CD4-positive, alpha-beta T cell (primary cell): ENCODE results near the gene CLCN6. TPM values are rescaled to one million over a fixed set of nuclear protein-coding genes. Genes with fewer than 3 reads are reported as not detected.

Experiments
- ATAC-seq: fragments of 200-7000 bp; cut with Tn5 transposase; one replicate; pipeline ENCODE4 v1.10.0; 2022; ENCODE audit warnings: mild to moderate bottlenecking; ENCODE audit not compliant: poor library complexity
- CTCF ChIA-PET: fragments of 350-600 bp; sonication (Branson Sonifier 250); formaldehyde crosslinking; loops from one replicate; lab custom pipeline; 2021; ENCODE audit warnings: antibody characterized with exemption, inconsistent platforms; lab: Charles Lee
- POLR2A ChIA-PET: fragments of 350-600 bp; sonication (Branson Sonifier 250); formaldehyde crosslinking; loops from one replicate; lab custom pipeline; 2021; ENCODE audit warnings: antibody characterized with exemption, inconsistent platforms; lab: Charles Lee
- DNase-seq, 14 experiments: peaks; one replicate each; pipeline ENCODE4 v3.0.0-alpha.2; 2013 to 2020; ENCODE audit warnings: mixed read lengths in 2 of 14
- H3K27ac ChIP-seq, 2 donors: one replicate each; pipeline versions ENCODE4 v1.5.1 to v1.7.0; 2013; ENCODE audit warnings: low read length in 2 of 2, low read depth in 1 of 2, mild to moderate bottlenecking in 1 of 2
- H3K27me3 ChIP-seq, 2 experiments: 1 replicate in 1 of 2; 2 replicates in 1 of 2; pipeline versions ENCODE4 v1.6.1 to v1.7.0; 2013; ENCODE audit warnings: low read length in 2 of 2, control low read depth in 1 of 2, mild to moderate bottlenecking in 1 of 2, moderate library complexity in 1 of 2; ENCODE audit not compliant: insufficient read depth in 2 of 2, control insufficient read depth in 1 of 2
- H3K36me3 ChIP-seq: one replicate; pipeline ENCODE4 v1.6.1; 2013; ENCODE audit warnings: low read length, control low read depth; ENCODE audit not compliant: insufficient read depth
- H3K4me1 ChIP-seq: one replicate; pipeline ENCODE4 v1.6.1; 2013; ENCODE audit warnings: low read length, control low read depth; ENCODE audit not compliant: insufficient read depth
- H3K4me3 ChIP-seq: one replicate; pipeline ENCODE4 v1.5.1; 2013; ENCODE audit warnings: mild to moderate bottlenecking, low read length, moderate library complexity
- H3K9me3 ChIP-seq, 2 experiments: 1 replicate in 1 of 2; 2 replicates in 1 of 2; pipeline versions ENCODE4 v1.6.1 to v1.7.0; 2013; ENCODE audit warnings: low read length in 2 of 2, mild to moderate bottlenecking in 2 of 2, control low read depth in 1 of 2, moderate library complexity in 1 of 2; ENCODE audit not compliant: control insufficient read depth in 1 of 2, insufficient read depth in 1 of 2
- H3K27ac Mint-ChIP-seq: one replicate; pipeline ENCODE4 v1.8.0; 2020; ENCODE audit warnings: mixed read lengths
- H3K27me3 Mint-ChIP-seq: one replicate; pipeline ENCODE4 v1.8.0; 2021; ENCODE audit warnings: mixed read lengths
- H3K36me3 Mint-ChIP-seq: one replicate; pipeline ENCODE4 v1.8.0; 2021; ENCODE audit warnings: low read depth, mixed read lengths
- H3K4me1 Mint-ChIP-seq: one replicate; pipeline ENCODE4 v1.8.0; 2021; ENCODE audit warnings: low read depth, mixed read lengths
- H3K4me3 Mint-ChIP-seq: one replicate; pipeline ENCODE4 v1.8.0; 2020; ENCODE audit warnings: mild to moderate bottlenecking, mixed read lengths
- H3K9me3 Mint-ChIP-seq: one replicate; pipeline ENCODE4 v1.8.0; 2020; ENCODE audit warnings: mixed read lengths
- intact Hi-C, 2 experiments: fragments of 100-400 bp; cut with DNase I in 1 of 2; cut with micrococcal nuclease in 1 of 2; formaldehyde crosslinking; loops; one replicate each; pipeline versions ENCODE4 v1.15.1 to v1.9.0; 2023 to 2025; cut with DNase I, micrococcal nuclease
- total RNA-seq, 174 experiments: library from RNA in 2 of 174; stranded (reverse) in 2 of 174; gene quantifications; one replicate each; pipeline ENCODE4 v1.2.3 and lab custom pipeline; 2021 to 2026
- TF ChIP-seq, protein P1 (sequence below): fragments of 200-600 bp; IDR thresholded peaks from one replicate; pipeline ENCODE4 v1.8.0; 2022; ENCODE audit warnings: antibody characterized with exemption, mild to moderate bottlenecking

The CLCN6 gene
- total RNA-seq, 2 experiments from 2014 or later: 10.9 to 11.2 TPM

DNA sequence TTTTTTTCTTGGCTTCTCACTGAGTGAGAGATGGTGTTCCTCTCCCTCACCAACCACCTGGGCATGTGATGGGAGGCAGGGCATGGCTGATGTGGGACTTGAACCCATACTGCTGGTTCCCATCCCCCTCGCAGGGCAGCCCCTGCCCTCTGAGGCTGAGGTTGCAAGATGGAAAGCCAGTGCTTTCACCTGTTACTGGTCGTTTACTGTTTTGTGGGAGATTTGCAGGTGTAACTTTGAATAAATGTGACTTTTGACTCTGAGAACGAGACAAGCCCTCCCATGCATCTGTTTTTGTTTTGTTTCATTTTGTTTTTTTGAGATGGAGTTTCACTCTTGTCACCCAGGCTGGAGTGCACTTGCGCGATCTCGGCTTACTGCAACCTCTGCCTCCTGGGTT is 22.4 kb upstream of the CLCN6 start:
- Histone ChIP-seq H3K4me1 (peaks cover 13% of the 10 kb centered on the region), H3K27me3 (no peaks in the 10 kb centered on the region), H3K36me3 (no peaks in the 10 kb centered on the region), H3K9me3 (no peaks in the 10 kb centered on the region), H3K27ac (no peak overlapping the region), H3K4me3 (no peak overlapping the region)
- ATAC-seq (no peak), DNase-seq (no peak)
- ChIA-PET POLR2A (no interaction called here), CTCF (no interaction called here)
- no peaks in the 10 kb centered on the region for H3K36me3 Mint-ChIP-seq
- H3K4me3 Mint-ChIP-seq: no peak overlapping the region
- H3K4me1 Mint-ChIP-seq: no peaks in the 10 kb centered on the region
- H3K9me3 Mint-ChIP-seq: no peaks in the 10 kb centered on the region
- H3K27me3 Mint-ChIP-seq: no peaks in the 10 kb centered on the region
- no peak overlapping the region for H3K27ac Mint-ChIP-seq
- intact Hi-C loops: no loop called here
- TF ChIP-seq, protein P1, sequence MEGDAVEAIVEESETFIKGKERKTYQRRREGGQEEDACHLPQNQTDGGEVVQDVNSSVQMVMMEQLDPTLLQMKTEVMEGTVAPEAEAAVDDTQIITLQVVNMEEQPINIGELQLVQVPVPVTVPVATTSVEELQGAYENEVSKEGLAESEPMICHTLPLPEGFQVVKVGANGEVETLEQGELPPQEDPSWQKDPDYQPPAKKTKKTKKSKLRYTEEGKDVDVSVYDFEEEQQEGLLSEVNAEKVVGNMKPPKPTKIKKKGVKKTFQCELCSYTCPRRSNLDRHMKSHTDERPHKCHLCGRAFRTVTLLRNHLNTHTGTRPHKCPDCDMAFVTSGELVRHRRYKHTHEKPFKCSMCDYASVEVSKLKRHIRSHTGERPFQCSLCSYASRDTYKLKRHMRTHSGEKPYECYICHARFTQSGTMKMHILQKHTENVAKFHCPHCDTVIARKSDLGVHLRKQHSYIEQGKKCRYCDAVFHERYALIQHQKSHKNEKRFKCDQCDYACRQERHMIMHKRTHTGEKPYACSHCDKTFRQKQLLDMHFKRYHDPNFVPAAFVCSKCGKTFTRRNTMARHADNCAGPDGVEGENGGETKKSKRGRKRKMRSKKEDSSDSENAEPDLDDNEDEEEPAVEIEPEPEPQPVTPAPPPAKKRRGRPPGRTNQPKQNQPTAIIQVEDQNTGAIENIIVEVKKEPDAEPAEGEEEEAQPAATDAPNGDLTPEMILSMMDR: no peak

DNA sequence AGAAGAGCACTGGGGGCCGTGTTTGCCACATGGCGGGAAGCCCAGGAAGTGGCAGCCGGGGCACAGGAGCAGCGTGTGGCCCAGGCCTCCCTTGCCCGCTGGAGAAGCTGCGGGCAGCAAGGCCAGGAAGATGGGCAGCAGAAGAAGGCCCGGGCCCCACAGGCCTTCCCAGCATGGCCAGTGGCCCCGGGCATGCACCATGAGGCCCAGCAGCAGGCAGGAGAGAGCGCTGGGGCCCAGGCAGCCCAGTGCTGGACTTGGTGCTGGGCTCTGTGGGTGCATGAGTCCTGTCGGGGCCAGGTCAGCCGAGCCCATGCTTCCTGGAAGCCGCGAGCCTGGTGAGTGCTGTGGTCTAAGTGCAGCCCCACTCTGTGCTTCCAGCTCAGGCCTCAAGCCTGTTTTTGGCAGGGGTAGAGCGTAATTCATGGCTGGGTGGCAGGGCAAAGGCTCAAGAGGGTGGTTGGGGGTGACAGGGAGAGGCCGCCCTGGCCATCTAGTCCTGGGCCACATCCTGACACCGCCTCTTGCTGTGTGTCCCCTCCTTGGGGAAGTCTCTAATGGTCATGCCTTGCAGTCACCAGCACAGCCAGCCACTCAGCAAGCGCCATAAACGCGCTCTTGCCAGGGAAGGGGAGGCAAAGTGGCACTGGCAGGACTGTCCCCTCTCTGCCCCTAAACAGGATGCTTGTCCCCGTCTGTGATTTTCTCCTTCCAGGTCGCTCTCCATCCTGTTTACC is 21.6 kb upstream of the CLCN6 start:
- H3K4me3 Mint-ChIP-seq: no peak overlapping the region
- TF ChIP-seq, protein P1: no peak
- H3K36me3 ChIP-seq: no peaks in the 10 kb centered on the region
- no peaks in the 10 kb centered on the region for H3K36me3 Mint-ChIP-seq
- H3K27ac Mint-ChIP-seq: no peak overlapping the region
- ChIA-PET POLR2A (interaction anchor here (1.6 kb wide), 1 partner anchor 123 kb away, joined by 3 read pairs; no protein-coding TSS in a partner anchor), CTCF (no interaction called here)
- peak in 1 of 14 experiments; percentile 18 for DNase-seq
- H3K9me3 ChIP-seq: no peaks in the 10 kb centered on the region
- H3K9me3 Mint-ChIP-seq: no peaks in the 10 kb centered on the region
- H3K4me3 ChIP-seq: peak overlapping the region; percentile 36
- ATAC-seq: no peak
- H3K4me1 Mint-ChIP-seq: no peaks in the 10 kb centered on the region
- intact Hi-C loops: no loop called here
- no peaks in the 10 kb centered on the region for H3K27me3 Mint-ChIP-seq
- peaks cover 13% of the 10 kb centered on the region for H3K4me1 ChIP-seq
- no peak overlapping the region for H3K27ac ChIP-seq
- no peaks in the 10 kb centered on the region for H3K27me3 ChIP-seq

DNA sequence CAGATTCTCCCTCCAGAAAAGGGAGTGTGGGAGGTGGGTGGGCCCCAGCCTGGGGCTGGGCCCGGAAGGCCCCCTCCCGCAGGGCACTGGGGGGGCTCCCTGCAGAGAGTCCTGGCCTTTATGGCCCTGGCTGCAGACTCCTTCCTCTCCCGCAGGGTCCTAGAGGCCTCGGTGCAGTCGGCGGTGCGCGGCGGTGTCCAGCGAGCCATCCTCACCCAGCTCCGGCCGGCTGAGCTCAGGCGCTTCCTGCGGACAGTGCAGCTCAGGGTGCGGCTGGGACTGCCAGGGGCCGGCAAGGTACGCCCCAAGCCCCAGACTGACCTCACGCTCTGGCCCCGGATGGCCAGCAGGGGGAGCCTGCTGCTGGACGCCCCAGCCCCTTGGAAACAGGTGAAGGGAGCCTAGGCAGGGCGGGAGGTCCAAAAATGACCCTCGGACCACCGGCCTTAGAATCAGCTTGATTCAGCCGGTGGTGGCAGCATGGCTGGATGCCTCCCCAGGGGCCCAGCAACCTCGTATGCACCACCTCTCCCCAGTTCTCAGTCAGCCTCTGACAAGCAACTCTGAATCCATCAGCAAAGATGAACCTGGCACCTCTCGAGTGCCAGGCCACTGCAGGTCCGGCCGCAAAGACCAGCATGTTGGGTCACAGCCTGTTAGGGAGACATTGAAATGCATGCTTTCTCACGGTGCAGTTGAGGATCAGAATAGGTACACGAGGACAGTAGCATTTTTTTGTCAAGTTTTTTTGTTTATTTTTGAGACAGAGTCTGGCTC is 20.8 kb upstream of the CLCN6 start:
- no peaks in the 10 kb centered on the region for H3K27me3 ChIP-seq
- peak overlapping the region; percentile 36 for H3K4me3 ChIP-seq
- Mint-ChIP-seq H3K4me3 (no peak overlapping the region), H3K27ac (no peak overlapping the region), H3K4me1 (no peaks in the 10 kb centered on the region), H3K9me3 (no peaks in the 10 kb centered on the region), H3K27me3 (no peaks in the 10 kb centered on the region), H3K36me3 (no peaks in the 10 kb centered on the region)
- CTCF ChIA-PET: no interaction called here
- intact Hi-C loops: no loop called here
- peaks cover 5% of the 10 kb centered on the region for H3K36me3 ChIP-seq
- DNase-seq (peak in 9 of 14 experiments; percentile 23 to 66 (median 36)), ATAC-seq (peak; percentile 29)
- TF ChIP-seq, protein P1: peak; percentile 81
- no peaks in the 10 kb centered on the region for H3K9me3 ChIP-seq
- H3K4me1 ChIP-seq: peaks cover 13% of the 10 kb centered on the region
- no peak overlapping the region for H3K27ac ChIP-seq
- POLR2A ChIA-PET: interaction anchor here (1.6 kb wide), 1 partner anchor 123 kb away, joined by 3 read pairs; no protein-coding TSS in a partner anchor
